Naive thymus-derived CD4-positive, alpha-beta T cell (primary cell): ENCODE results near the gene TNS2. TPM values are rescaled to one million over a fixed set of nuclear protein-coding genes. Genes with fewer than 3 reads are reported as not detected.

Experiments used
- ATAC-seq: fragments of 150-1000 bp; cut with Tn5 transposase; 2 replicates; pipeline ENCODE4 v1.10.0; 2021; ENCODE audit warnings: mild to moderate bottlenecking, moderate library complexity
- CTCF ChIA-PET: fragments of 350-600 bp; sonication (Branson Sonifier 250); formaldehyde crosslinking; loops from one replicate; lab custom pipeline; 2021; ENCODE audit warnings: antibody characterized with exemption; lab: Charles Lee
- POLR2A ChIA-PET: fragments of 350-600 bp; sonication (Branson Sonifier 250); formaldehyde crosslinking; loops from one replicate; lab custom pipeline; 2021; ENCODE audit warnings: antibody characterized with exemption, inconsistent platforms; lab: Charles Lee
- DNase-seq, 9 donors: peaks; one replicate each; pipeline versions ENCODE4 v3.0.0 to v3.0.0-alpha.2; 2020 to 2022; ENCODE audit warnings: mixed read lengths in 1 of 9
- H3K27ac ChIP-seq: one replicate; pipeline ENCODE4 v1.7.0; 2013; ENCODE audit warnings: mild to moderate bottlenecking, low read depth, low read length, moderate library complexity
- H3K27me3 ChIP-seq, 2 donors: one replicate each; pipeline ENCODE4 v1.7.0; 2013; ENCODE audit warnings: low read length in 2 of 2, mild to moderate bottlenecking in 2 of 2, moderate library complexity in 2 of 2; ENCODE audit not compliant: control insufficient read depth in 2 of 2, insufficient read depth in 2 of 2
- H3K36me3 ChIP-seq, 3 experiments: 1 replicate in 2 of 3; 2 replicates in 1 of 3; pipeline ENCODE4 v1.7.0; 2013; ENCODE audit warnings: low read length in 3 of 3, mild to moderate bottlenecking in 3 of 3, moderate library complexity in 1 of 3; ENCODE audit not compliant: insufficient read depth in 3 of 3, control insufficient read depth in 2 of 3
- H3K4me1 ChIP-seq, 2 donors: one replicate each; pipeline ENCODE4 v1.7.0; 2013; ENCODE audit warnings: low read length in 2 of 2, mild to moderate bottlenecking in 2 of 2, moderate library complexity in 1 of 2; ENCODE audit not compliant: control insufficient read depth in 2 of 2, insufficient read depth in 2 of 2
- H3K4me3 ChIP-seq: 2 replicates; pipeline ENCODE4 v1.7.0; 2013; ENCODE audit warnings: mild to moderate bottlenecking, low read length
- H3K9me3 ChIP-seq, 3 experiments: 1 replicate in 2 of 3; 2 replicates in 1 of 3; pipeline ENCODE4 v1.7.0; 2013; ENCODE audit warnings: low read length in 3 of 3; ENCODE audit not compliant: control insufficient read depth in 2 of 3
- H3K27ac Mint-ChIP-seq, 9 donors: one replicate each; pipeline ENCODE4 v1.8.0; 2020 to 2022; ENCODE audit warnings: mixed read lengths in 9 of 9, mild to moderate bottlenecking in 8 of 9, moderate library complexity in 5 of 9, inconsistent platforms in 2 of 9
- H3K27me3 Mint-ChIP-seq, 5 donors: one replicate each; pipeline ENCODE4 v1.8.0; 2021 to 2022; ENCODE audit warnings: mixed read lengths in 5 of 5, mild to moderate bottlenecking in 1 of 5
- H3K36me3 Mint-ChIP-seq, 5 donors: one replicate each; pipeline ENCODE4 v1.8.0; 2020 to 2022; ENCODE audit warnings: mixed read lengths in 5 of 5, mild to moderate bottlenecking in 3 of 5, inconsistent platforms in 1 of 5
- H3K4me1 Mint-ChIP-seq, 7 donors: one replicate each; pipeline ENCODE4 v1.8.0; 2020 to 2022; ENCODE audit warnings: mixed read lengths in 7 of 7, mild to moderate bottlenecking in 3 of 7, inconsistent platforms in 1 of 7
- H3K4me3 Mint-ChIP-seq, 10 donors: one replicate each; pipeline ENCODE4 v1.8.0; 2020 to 2022; ENCODE audit warnings: mild to moderate bottlenecking in 10 of 10, mixed read lengths in 10 of 10, moderate library complexity in 6 of 10, inconsistent platforms in 2 of 10
- H3K9me3 Mint-ChIP-seq, 11 donors: one replicate each; pipeline ENCODE4 v1.8.0; 2020 to 2022; ENCODE audit warnings: mixed read lengths in 11 of 11, mild to moderate bottlenecking in 4 of 11, inconsistent platforms in 1 of 11, moderate library complexity in 1 of 11
- intact Hi-C, 2 donors: fragments of 100-400 bp; cut with micrococcal nuclease; formaldehyde crosslinking; loops; one replicate each; pipeline ENCODE4 v1.15.1; 2023
- polyA plus RNA-seq, 2 donors: library from polyadenylated mRNA; unstranded; fragments of 300-500 nt; fragmentation: Illumina TruSeq; gene quantifications; one replicate each; pipeline ENCODE4 v1.2.3, GENCODE V29; 2021
- total RNA-seq, 6 experiments: library from RNA in 5 of 6; stranded (reverse) in 5 of 6; gene quantifications; 1 replicate in 5 of 6; 2 replicates in 1 of 6; pipeline ENCODE4 v1.2.3 and lab custom pipeline; 2021 to 2026

The TNS2 gene
- total and polyA plus RNA-seq, 7 experiments from 2014 or later = 0.26 to 4.4 (median 2.3) TPM

DNA sequence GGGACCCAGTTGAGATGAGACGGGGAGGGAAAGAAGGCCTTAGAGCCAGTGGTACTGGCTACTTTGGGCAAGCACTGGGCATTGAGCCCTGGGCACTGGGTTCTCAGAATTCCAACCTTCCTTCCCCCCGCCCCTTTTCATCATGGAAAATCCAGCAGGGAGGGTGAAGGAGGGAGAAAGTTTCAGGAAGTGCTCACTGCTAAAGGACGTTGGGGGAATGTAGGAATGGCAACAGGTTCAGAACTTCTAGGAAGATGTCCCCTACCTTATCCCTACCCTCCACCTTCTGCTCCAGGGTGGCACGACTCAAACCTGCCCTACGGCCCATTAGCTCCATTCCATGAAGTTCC lies 4.2 kb upstream of the TNS2 start:
- Mint-ChIP-seq H3K4me1 (peaks cover 0 to 24% (median 13%) of the 10 kb centered on the region in 7 donors), H3K4me3 (peak overlapping the region; percentile 93 to 99 (median 95)), H3K27ac (peak overlapping the region in 7 of 9 donors; percentile 23 to 92 (median 81)), H3K9me3 (no peaks in the 10 kb centered on the region), H3K27me3 (peaks cover 0 to 13% (median 0%) of the 10 kb centered on the region in 5 donors), H3K36me3 (peaks cover 0 to 10% (median 0%) of the 10 kb centered on the region in 5 donors)
- Histone ChIP-seq H3K27me3 (no peaks in the 10 kb centered on the region), H3K4me1 (peaks cover 7 to 9% of the 10 kb centered on the region in 2 donors), H3K27ac (no peak overlapping the region), H3K9me3 (no peaks in the 10 kb centered on the region), H3K4me3 (no peak overlapping the region), H3K36me3 (no peaks in the 10 kb centered on the region)
- CTCF ChIA-PET = interaction anchor here (0.7 to 2.1 kb wide), 4 partner anchors 9 to 455 kb away, joined by 3 to 5 read pairs (median 3); partner anchors contain the start of genes AAAS and TARBP2
- ATAC-seq (no peak), DNase-seq (no peak)
- intact Hi-C loops = loop anchor here in 1 of 2 donors (1.0 to 2.0 kb wide), 3 partner anchors 7 to 135 kb away; partner anchors contain the start of genes CSAD and ZNF740
- POLR2A ChIA-PET = interaction anchor here (1.1 to 3.9 kb wide), 5 partner anchors 8 to 57 kb away, joined by 4 to 24 read pairs (median 16); partner anchors contain the start of genes EIF4B, SOAT2 and SPRYD3

GRCh38 chr12:53046655-53047220 lies 3.1 kb upstream of the TNS2 start:
- peak overlapping the region; percentile 81 to 98 (median 92) for H3K27ac Mint-ChIP-seq
- H3K27ac ChIP-seq = peak overlapping the region; percentile 78
- peak overlapping the region; percentile 93 to 99 (median 95) for H3K4me3 Mint-ChIP-seq
- peaks cover 0 to 24% (median 13%) of the 10 kb centered on the region in 7 donors for H3K4me1 Mint-ChIP-seq
- DNase-seq (peak in 7 of 9 donors; percentile 26 to 57 (median 39)), ATAC-seq (peak; percentile 20)
- H3K27me3 ChIP-seq = no peaks in the 10 kb centered on the region
- ChIA-PET POLR2A (interaction anchor here (0.6 to 3.9 kb wide), 8 partner anchors 7 to 333 kb away, joined by 3 to 24 read pairs (median 4); partner anchors contain the start of genes EIF4B, SOAT2 and SPRYD3), CTCF (interaction anchor here (0.7 to 2.1 kb wide), 5 partner anchors 8 to 1022 kb away, joined by 3 to 9 read pairs (median 5); partner anchors contain the start of gene SPRYD3)
- H3K4me3 ChIP-seq = peak overlapping the region; percentile 82
- H3K9me3 ChIP-seq = no peaks in the 10 kb centered on the region
- H3K36me3 ChIP-seq = no peaks in the 10 kb centered on the region
- intact Hi-C loops = loop anchor here in 1 of 2 donors (1.0 to 2.0 kb wide), 5 partner anchors 8 to 134 kb away; partner anchors contain the start of genes CSAD, EIF4B and ZNF740
- H3K36me3 Mint-ChIP-seq = peaks cover 0 to 7% (median 0%) of the 10 kb centered on the region in 5 donors
- peaks cover 7 to 9% of the 10 kb centered on the region in 2 donors for H3K4me1 ChIP-seq
- peaks cover 0 to 13% (median 0%) of the 10 kb centered on the region in 5 donors for H3K27me3 Mint-ChIP-seq
- H3K9me3 Mint-ChIP-seq = no peaks in the 10 kb centered on the region

DNA sequence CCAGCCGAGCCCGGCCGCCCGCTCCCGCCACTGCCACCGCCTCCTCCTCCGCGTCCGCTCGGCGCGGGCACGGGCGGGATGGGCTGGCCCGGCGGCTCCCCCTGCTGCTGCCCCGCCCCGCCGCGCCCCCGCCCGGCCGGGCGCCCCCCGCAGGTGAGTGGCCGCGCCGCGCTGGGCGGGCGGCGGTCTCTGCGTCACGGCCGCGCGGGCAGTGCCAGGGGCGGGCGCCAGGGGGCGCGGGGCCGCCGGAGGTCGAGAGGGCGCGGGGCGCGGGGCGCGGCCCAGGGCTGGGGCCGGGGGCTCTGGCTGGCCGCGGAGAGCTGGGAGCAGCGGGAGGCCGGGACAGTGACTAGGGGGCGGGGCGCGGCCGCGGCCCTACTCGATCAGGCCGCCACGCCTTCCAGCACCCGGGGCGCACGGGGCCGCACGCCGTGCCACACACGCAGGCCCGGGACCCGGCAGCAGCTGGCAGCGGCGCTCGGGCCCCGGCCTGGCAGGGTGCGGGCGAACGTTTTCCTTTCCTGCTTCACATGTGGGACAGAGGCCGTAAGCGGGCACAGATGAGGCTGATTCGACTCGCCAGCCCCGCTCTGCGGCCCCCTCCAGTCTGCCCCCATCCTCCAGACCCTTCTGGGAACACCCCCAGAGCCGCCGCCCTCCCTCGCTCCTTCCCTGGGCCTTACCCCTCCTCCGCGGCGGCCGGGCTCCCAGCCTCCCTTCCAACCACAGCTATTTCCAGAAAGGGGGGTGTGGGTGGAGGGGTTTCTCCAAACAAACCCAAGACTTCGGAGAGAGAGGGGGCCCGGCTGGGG lies 2.4 kb upstream of the TNS2 start:
- H3K9me3 Mint-ChIP-seq = no peaks in the 10 kb centered on the region
- peak overlapping the region in 6 of 9 donors; percentile 12 to 92 (median 82) for H3K27ac Mint-ChIP-seq
- peaks cover 7 to 9% of the 10 kb centered on the region in 2 donors for H3K4me1 ChIP-seq
- H3K36me3 Mint-ChIP-seq = peaks cover 0 to 4% (median 0%) of the 10 kb centered on the region in 5 donors
- POLR2A ChIA-PET = interaction anchor here (0.6 to 3.9 kb wide), 9 partner anchors 17 to 332 kb away, joined by 3 to 24 read pairs (median 3); partner anchors contain the start of genes AAAS, EIF4B and SPRYD3
- CTCF ChIA-PET = interaction anchor here (0.6 to 1.8 kb wide), 5 partner anchors 17 to 1023 kb away, joined by 3 to 9 read pairs (median 5); partner anchors contain the start of genes PFDN5 and SPRYD3
- peaks cover 0 to 13% (median 0%) of the 10 kb centered on the region in 5 donors for H3K27me3 Mint-ChIP-seq
- intact Hi-C loops = loop anchor here in 1 of 2 donors (1.0 to 2.0 kb wide), 4 partner anchors 19 to 133 kb away; partner anchors contain the start of genes CSAD, EIF4B and ZNF740
- no peaks in the 10 kb centered on the region for H3K27me3 ChIP-seq
- peak; percentile 91 for ATAC-seq
- H3K4me3 ChIP-seq = peak overlapping the region; percentile 82
- peak; percentile 53 to 86 (median 70) for DNase-seq
- no peaks in the 10 kb centered on the region for H3K36me3 ChIP-seq
- H3K9me3 ChIP-seq = no peaks in the 10 kb centered on the region
- peaks cover 0 to 24% (median 13%) of the 10 kb centered on the region in 7 donors for H3K4me1 Mint-ChIP-seq
- peak overlapping the region in 9 of 10 donors; percentile 43 to 95 (median 76) for H3K4me3 Mint-ChIP-seq
- peak overlapping the region; percentile 78 for H3K27ac ChIP-seq

DNA sequence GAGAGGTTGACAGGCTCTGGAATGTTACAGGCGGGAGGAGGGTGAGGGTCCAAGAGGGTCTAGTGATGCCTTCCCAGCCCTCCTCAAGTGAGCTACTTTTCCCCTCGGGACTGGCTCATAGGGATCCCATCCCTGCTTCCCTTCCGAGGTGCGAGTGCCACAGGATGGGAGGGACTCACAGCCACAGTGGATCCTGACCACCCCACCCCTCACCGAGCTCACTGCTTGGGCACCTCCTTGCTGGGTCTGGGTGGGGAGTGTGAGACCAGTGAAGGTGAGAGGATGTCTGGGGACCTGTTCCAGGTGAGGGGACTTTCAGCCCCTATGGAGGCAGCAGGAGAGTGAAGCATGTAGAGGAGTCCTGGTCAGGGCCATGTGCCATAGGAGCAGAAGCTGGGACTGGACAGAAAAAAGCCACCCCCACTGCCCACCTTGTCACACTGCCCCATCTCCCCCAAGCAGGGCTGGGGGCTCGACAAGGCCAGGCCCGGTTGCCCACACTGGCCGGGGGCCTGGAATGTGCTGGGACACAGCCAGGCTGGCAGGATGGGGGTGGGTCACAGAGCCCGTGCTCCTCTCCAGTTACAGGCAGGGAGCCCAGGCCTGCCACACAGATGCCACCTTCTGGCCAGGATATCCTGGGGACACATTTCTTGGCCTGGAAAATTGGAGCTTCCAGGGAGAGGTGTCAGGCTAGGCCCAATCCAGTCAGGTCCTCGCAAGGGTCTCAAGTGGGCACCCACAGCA lies 1.7 kb upstream of the TNS2 start:
- H3K27ac ChIP-seq = peak overlapping the region; percentile 74
- DNase-seq = no peak
- intact Hi-C loops = no loop called here
- H3K9me3 Mint-ChIP-seq = no peaks in the 10 kb centered on the region
- no peaks in the 10 kb centered on the region for H3K27me3 ChIP-seq
- H3K27me3 Mint-ChIP-seq = peaks cover 0 to 13% (median 0%) of the 10 kb centered on the region in 5 donors
- H3K36me3 ChIP-seq = no peaks in the 10 kb centered on the region
- peaks cover 7 to 9% of the 10 kb centered on the region in 2 donors for H3K4me1 ChIP-seq
- H3K36me3 Mint-ChIP-seq = no peaks in the 10 kb centered on the region
- H3K4me3 Mint-ChIP-seq = peak overlapping the region in 9 of 10 donors; percentile 7 to 95 (median 65)
- ChIA-PET POLR2A (interaction anchor here (0.7 to 3.9 kb wide), 8 partner anchors 16 to 273 kb away, joined by 3 to 24 read pairs (median 3); partner anchors contain the start of genes AAAS, EIF4B, SOAT2 and SPRYD3), CTCF (interaction anchor here (0.6 to 1.8 kb wide), 5 partner anchors 16 to 1023 kb away, joined by 3 to 9 read pairs (median 5); partner anchors contain the start of genes PFDN5 and SPRYD3)
- peaks cover 0 to 24% (median 11%) of the 10 kb centered on the region in 7 donors for H3K4me1 Mint-ChIP-seq
- peak overlapping the region in 7 of 9 donors; percentile 12 to 90 (median 67) for H3K27ac Mint-ChIP-seq
- no peaks in the 10 kb centered on the region for H3K9me3 ChIP-seq
- no peak overlapping the region for H3K4me3 ChIP-seq
- ATAC-seq = no peak

DNA sequence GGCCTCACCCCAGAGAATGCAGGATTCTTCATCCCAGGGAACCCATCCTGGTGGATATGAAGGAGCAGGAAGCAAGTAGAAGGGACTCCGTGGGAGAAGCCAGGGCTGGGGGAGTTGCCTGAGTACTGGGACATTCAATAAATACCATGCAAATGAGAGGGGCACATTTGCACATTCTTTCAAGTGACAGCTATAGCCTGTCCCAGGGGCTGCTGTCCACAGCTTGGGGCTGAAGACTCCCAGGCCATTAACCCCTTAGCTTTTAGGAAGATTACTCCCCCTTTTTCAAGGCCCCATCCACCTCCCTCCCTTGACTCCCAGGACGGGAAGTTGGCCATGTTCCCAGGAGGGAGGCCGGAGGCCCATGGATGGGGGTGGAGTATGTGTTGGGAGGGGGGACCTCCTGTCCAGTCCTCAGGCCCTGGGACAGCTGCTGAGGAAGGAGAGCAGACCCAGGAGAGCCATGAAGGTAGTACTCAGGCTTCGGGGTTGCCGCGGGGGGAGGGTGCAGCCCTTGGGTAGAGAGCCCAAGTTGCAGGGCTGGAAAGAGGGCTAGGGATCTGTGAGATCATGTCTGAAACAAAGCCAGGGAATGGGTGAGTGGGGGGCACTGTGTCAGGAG lies 974 bp upstream of the TNS2 start:
- CTCF ChIA-PET = no interaction called here
- DNase-seq (no peak), ATAC-seq (no peak)
- peaks cover 0 to 13% (median 0%) of the 10 kb centered on the region in 5 donors for H3K27me3 Mint-ChIP-seq
- intact Hi-C loops = no loop called here
- H3K9me3 Mint-ChIP-seq = no peaks in the 10 kb centered on the region
- peak overlapping the region in 2 of 10 donors; percentile 32 to 86 for H3K4me3 Mint-ChIP-seq
- H3K36me3 Mint-ChIP-seq = no peaks in the 10 kb centered on the region
- H3K9me3 ChIP-seq = no peaks in the 10 kb centered on the region
- H3K27ac ChIP-seq = peak overlapping the region; percentile 74
- no peaks in the 10 kb centered on the region for H3K36me3 ChIP-seq
- H3K4me1 Mint-ChIP-seq = peaks cover 4 to 30% (median 17%) of the 10 kb centered on the region in 7 donors
- H3K27me3 ChIP-seq = no peaks in the 10 kb centered on the region
- H3K4me1 ChIP-seq = peaks cover 13 to 15% of the 10 kb centered on the region in 2 donors
- H3K27ac Mint-ChIP-seq = peak overlapping the region in 7 of 9 donors; percentile 17 to 87 (median 67)
- H3K4me3 ChIP-seq = no peak overlapping the region
- POLR2A ChIA-PET = interaction anchor here (0.7 to 3.9 kb wide), 3 partner anchors 30 to 54 kb away, joined by 3 to 24 read pairs (median 16); partner anchors contain the start of genes EIF4B, SOAT2 and SPRYD3
